Stimulated activated CD4-positive, alpha-beta T cell treated with anti-CD3 and anti-CD28 coated beads, Interleukin-15, amount 100 ng/mL, for 48 hours (primary cell): ENCODE measurements around the gene LASP1.
"Not testable (repeated sequence)": the region's sequence is repeated elsewhere in the genome, so short reads cannot be mapped to it uniquely, and the experiment has no call there.

Experiments used
- DNase-seq, 2 donors: peaks; one replicate each; pipeline ENCODE4 v3.0.0-alpha.2; 2020; ENCODE audit warnings: low read depth in 2 of 2

Gene LASP1

GRCh38 chr17:38908676-38909181, 38.9 kb downstream of the LASP1 start:
- no peak for DNase-seq

GRCh38 chr17:38910325-38910724, 40.5 kb downstream of the LASP1 start:
- no peak for DNase-seq

- DNase-seq, result no peak
Measured at GRCh38 chr17:38911081-38911730, 41.3 kb downstream of the LASP1 start.

- not testable (repeated sequence) for DNase-seq
Measured at GRCh38 chr17:38911731-38912081, 41.8 kb downstream of the LASP1 start.

GRCh38 chr17:38912221-38912813, 42.5 kb downstream of the LASP1 start:
- DNase-seq, result no peak

- no peak for DNase-seq
Measured at GRCh38 chr17:38914741-38915638, 45.1 kb downstream of the LASP1 start.

- no peak for DNase-seq
Measured at GRCh38 chr17:38915639-38915995, 45.8 kb downstream of the LASP1 start.

GRCh38 chr17:38916771-38917170, 46.9 kb downstream of the LASP1 start:
- no peak for DNase-seq

- DNase-seq, result no peak
Measured at GRCh38 chr17:38917259-38917658, 47.4 kb downstream of the LASP1 start.

GRCh38 chr17:38918129-38918913, 48.5 kb downstream of the LASP1 start:
- DNase-seq, result no peak

GRCh38 chr17:38918916-38919315, 49.1 kb downstream of the LASP1 start:
- DNase-seq, result no peak

GRCh38 chr17:38919316-38920078, 49.6 kb downstream of the LASP1 start:
- DNase-seq, result no peak

- DNase-seq, result no peak
Measured at GRCh38 chr17:38920374-38921291, 50.8 kb downstream of the LASP1 start.

GRCh38 chr17:38921756-38922411, 52.0 kb downstream of the LASP1 start:
- no peak for DNase-seq

- DNase-seq, result no peak
Measured at GRCh38 chr17:38922538-38923297, 52.9 kb downstream of the LASP1 start.

- peak in 1 of 2 donors; percentile 42 for DNase-seq
Measured at GRCh38 chr17:38925263-38925995, 55.6 kb downstream of the LASP1 start, which contains the start of gene LASP1NB. TSS of gene LASP1NB (plus strand) at chr17:38925614.

GRCh38 chr17:38926293-38927070, 56.6 kb downstream of the LASP1 start:
- DNase-seq, result no peak
